Measurements from ENCODE around the gene TENT4B. TPM values are rescaled to one million over a fixed set of nuclear protein-coding genes. Genes with fewer than 3 reads are reported as not detected.

Gene TENT4B
- total RNA-seq, 1 experiment from 2014 or later, result 16.9 TPM

DNA sequence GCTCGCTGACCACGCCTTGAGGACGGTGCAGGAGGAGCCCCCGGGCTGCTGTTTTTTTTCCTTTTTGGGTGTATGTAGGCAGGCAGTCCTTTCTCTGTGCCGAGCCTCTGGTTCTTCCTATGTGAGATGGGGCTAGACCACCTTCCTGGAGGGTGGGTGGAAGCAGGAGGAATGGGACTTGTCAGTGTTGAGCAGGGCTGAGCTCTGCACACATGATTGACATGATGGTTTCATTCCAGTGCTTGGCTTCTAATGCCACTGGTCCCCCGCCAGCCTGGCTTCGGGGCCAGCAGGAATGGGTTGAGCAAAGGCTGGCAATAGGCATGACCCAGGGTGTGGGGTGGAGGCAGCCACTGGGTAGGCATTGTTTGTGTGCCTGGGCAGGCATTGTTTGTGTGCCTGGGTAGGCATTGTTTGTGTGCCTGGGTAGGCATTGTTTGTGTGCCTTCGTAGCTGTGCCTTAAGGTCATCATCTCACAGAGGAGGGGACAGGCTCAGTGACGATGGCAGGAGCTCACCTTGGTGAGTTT lies 99.0 kb downstream of the TENT4B start (continued):
- TF ChIP-seq EZH2 (IDR thresholded peaks at IDR 0.05) (no peak), CBX3 (IDR thresholded peaks at IDR 0.05; ENCODE audit: low read depth) (no peak), FOSL1 (IDR thresholded peaks at IDR 0.05; ENCODE audit: low read depth) (no peak), ELF1 (IDR thresholded peaks at IDR 0.05; ENCODE audit: borderline replicate concordance, low read depth) (no peak), CEBPB (IDR thresholded peaks at IDR 0.05; ENCODE audit: low read depth) (no peak), EZH2phosphoT487 (IDR thresholded peaks at IDR 0.05; ENCODE audit: borderline replicate concordance) (no peak), SRF (IDR thresholded peaks at IDR 0.05; ENCODE audit: low read depth) (no peak), POLR2A (IDR thresholded peaks at IDR 0.05; ENCODE audit: borderline replicate concordance, extremely low read depth, insufficient read depth, insufficient read length) (no peak), POLR2AphosphoS5 (IDR thresholded peaks at IDR 0.05; ENCODE audit: low read depth, low read length) (no peak), EGR1 (IDR thresholded peaks at IDR 0.05; ENCODE audit: low read depth) (no peak), ZFX (IDR thresholded peaks at IDR 0.05) (no peak)
- TF ChIP-seq, protein P1, sequence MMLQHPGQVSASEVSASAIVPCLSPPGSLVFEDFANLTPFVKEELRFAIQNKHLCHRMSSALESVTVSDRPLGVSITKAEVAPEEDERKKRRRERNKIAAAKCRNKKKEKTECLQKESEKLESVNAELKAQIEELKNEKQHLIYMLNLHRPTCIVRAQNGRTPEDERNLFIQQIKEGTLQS (IDR thresholded peaks at IDR 0.05), result no peak
- TF ChIP-seq, protein P2, sequence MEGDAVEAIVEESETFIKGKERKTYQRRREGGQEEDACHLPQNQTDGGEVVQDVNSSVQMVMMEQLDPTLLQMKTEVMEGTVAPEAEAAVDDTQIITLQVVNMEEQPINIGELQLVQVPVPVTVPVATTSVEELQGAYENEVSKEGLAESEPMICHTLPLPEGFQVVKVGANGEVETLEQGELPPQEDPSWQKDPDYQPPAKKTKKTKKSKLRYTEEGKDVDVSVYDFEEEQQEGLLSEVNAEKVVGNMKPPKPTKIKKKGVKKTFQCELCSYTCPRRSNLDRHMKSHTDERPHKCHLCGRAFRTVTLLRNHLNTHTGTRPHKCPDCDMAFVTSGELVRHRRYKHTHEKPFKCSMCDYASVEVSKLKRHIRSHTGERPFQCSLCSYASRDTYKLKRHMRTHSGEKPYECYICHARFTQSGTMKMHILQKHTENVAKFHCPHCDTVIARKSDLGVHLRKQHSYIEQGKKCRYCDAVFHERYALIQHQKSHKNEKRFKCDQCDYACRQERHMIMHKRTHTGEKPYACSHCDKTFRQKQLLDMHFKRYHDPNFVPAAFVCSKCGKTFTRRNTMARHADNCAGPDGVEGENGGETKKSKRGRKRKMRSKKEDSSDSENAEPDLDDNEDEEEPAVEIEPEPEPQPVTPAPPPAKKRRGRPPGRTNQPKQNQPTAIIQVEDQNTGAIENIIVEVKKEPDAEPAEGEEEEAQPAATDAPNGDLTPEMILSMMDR (IDR thresholded peaks at IDR 0.05 in 2 of 3, conservative IDR thresholded peaks at IDR 0.05 in 1 of 3; ENCODE audit: borderline replicate concordance in 1 of 3, insufficient read depth in 1 of 3, low read depth in 2 of 3, low read length in 2 of 3), result no peak

DNA sequence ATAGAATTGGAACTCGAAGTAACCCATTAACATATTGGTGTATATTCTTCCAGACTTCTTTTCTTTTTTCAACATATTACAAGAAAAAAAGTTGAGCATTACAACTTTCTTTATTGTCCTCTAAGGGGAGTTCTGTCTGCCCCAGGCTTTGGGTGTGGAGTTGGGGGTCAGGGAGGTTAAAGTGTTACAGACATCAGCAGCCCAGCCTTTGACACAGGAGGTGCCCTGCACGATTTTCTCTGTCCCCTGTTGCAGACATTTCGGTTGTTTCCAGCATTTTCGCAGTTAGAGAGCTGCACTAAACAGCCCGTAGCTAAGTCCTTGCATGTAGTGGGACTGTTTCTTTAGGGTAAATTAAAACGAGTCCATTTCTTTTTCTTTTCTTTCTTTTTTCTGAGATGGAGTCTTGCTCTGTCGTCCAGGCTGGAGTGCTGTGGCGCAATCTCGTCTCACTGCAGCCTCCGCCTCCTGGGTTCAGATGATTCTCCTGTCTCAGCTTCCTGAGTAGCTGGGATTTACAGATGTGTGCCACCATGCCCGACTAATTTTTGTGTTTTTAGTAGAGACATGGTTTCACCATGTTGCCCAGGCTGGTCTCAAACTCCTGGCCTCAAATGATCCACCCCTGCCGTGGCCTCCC lies 99.9 kb downstream of the TENT4B start:
- Histone ChIP-seq H3K27me3 (ENCODE audit: insufficient read depth, low read length) (no peaks in the 10 kb centered on the region), H3K9me3 (ENCODE audit: control insufficient read depth in 1 of 2, insufficient read depth in 1 of 2, low read depth in 1 of 2, low read length in 2 of 2) (no peaks in the 10 kb centered on the region), H3K36me3 (ENCODE audit: control insufficient read depth in 1 of 2, insufficient read depth in 2 of 2, low read length in 2 of 2) (no peaks in the 10 kb centered on the region), H3K4me3 (replicated peaks in 1 of 2; ENCODE audit: low read depth in 1 of 2, low read length in 2 of 2) (no peak overlapping the region), H3K4me1 (ENCODE audit: control insufficient read depth in 1 of 2, insufficient read depth in 2 of 2, low read length in 2 of 2) (peaks cover 0 to 4% of the 10 kb centered on the region in 2 experiments; a peak in 1 of 4 replicates), H3K4me2 (ENCODE audit: low read length) (no peak overlapping the region), H4K20me1 (ENCODE audit: insufficient read depth) (no peaks in the 10 kb centered on the region), H3K9me2 (ENCODE audit: insufficient read depth) (no peaks in the 10 kb centered on the region), H3K9ac (ENCODE audit: low read length) (no peak overlapping the region), H3K27ac (ENCODE audit: low read depth, low read length) (no peak overlapping the region), H3K79me2 (ENCODE audit: insufficient read depth, low read length) (no peaks in the 10 kb centered on the region), H2AFZ (ENCODE audit: low read depth, low read length, poor library complexity, severe bottlenecking) (no peak overlapping the region)
- intact Hi-C loops (cut with micrococcal nuclease), result no loop called here
- TF ChIP-seq EZH2phosphoT487 (IDR thresholded peaks at IDR 0.05; ENCODE audit: borderline replicate concordance) (no peak), RAD21 (IDR thresholded peaks at IDR 0.05; ENCODE audit: low read depth) (no peak), POLR2AphosphoS5 (IDR thresholded peaks at IDR 0.05; ENCODE audit: low read depth, low read length) (no peak), ZFX (IDR thresholded peaks at IDR 0.05) (no peak), ELF1 (IDR thresholded peaks at IDR 0.05; ENCODE audit: borderline replicate concordance, low read depth) (no peak)
- TF ChIP-seq, protein P1 (IDR thresholded peaks at IDR 0.05), result no peak
- TF ChIP-seq, protein P3, sequence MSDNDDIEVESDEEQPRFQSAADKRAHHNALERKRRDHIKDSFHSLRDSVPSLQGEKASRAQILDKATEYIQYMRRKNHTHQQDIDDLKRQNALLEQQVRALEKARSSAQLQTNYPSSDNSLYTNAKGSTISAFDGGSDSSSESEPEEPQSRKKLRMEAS (IDR thresholded peaks at IDR 0.05), result no peak
- ChIA-PET RAD21 (ENCODE audit: low non-redundant PET in 1 of 2, low total read pairs in 2 of 2, uncharacterized antibody in 2 of 2, unreplicated experiment in 2 of 2) (no interaction called here), CTCF (no interaction called here), POLR2A (no interaction called here)
- ATAC-seq (no peak), DNase-seq (ENCODE audit: low read depth, low spot score) (no peak)
- BruUV-seq (replicated peaks), result no TSS peak

All from HCT116 (cell line).